Activated gamma-delta T cell treated with anti-CD3 and anti-CD28 coated beads, Interleukin-2, amount 50 U/mL, for 16 hours (primary cell): ENCODE data around the gene EBPL.

Experiments
- DNase-seq: peaks from one replicate; pipeline ENCODE4 v3.0.0-alpha.2; 2020; ENCODE audit warnings: low read depth

The EBPL gene

GRCh38 chr13:49676581-49677298, 14.5 kb downstream of the EBPL start:
- no peak for DNase-seq

- DNase-seq = no peak
Observed at GRCh38 chr13:49670828-49671227, 20.5 kb downstream of the EBPL start.

- no peak for DNase-seq
Observed at GRCh38 chr13:49669735-49670309, 21.5 kb downstream of the EBPL start.

- DNase-seq = no peak
Observed at GRCh38 chr13:49667773-49668172, 23.5 kb downstream of the EBPL start.

GRCh38 chr13:49664606-49665005, 26.7 kb downstream of the EBPL start:
- no peak for DNase-seq

- DNase-seq = no peak
Observed at GRCh38 chr13:49657241-49657641, 34.0 kb downstream of the EBPL start.

DNA sequence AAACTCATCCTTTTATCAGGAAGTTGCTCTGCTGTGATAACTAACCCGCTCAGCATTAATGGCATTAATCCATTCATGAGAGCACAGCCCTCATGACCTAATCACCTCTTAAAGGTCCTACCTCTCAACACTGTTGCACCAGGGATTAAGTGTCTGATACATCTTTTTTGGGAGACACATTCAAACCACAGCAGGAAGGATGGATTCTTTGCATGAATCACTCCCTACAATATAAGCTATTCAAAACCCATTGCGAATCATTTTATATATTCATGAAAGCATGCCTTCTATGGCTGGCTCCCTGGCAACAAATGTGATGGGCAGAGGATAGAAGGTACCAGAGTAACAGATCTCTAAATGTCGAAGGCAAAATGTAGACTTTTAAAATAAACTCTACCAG, 35.4 kb downstream of the EBPL start:
- DNase-seq = no peak

DNA sequence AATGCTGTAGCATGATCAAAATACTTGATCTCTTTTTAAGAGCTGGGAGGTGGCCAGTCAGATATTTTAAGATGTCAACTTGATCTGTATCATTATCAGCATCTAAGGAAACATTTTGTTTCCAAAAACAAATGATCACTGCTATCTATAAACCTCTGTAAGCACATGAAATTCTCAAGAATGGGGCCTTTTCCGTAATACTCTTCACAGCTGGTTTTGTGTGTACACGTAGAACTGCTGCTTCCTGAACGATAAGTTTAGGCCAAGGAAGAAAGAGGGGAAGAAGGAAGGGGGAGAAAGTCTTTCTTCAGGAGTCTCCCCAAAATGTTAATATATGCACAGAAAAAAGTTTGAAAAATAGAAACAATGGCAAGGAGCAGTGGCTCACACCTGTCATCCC, 37.3 kb downstream of the EBPL start:
- no peak for DNase-seq

GRCh38 chr13:49653478-49653877, 37.8 kb downstream of the EBPL start:
- DNase-seq = no peak

DNA sequence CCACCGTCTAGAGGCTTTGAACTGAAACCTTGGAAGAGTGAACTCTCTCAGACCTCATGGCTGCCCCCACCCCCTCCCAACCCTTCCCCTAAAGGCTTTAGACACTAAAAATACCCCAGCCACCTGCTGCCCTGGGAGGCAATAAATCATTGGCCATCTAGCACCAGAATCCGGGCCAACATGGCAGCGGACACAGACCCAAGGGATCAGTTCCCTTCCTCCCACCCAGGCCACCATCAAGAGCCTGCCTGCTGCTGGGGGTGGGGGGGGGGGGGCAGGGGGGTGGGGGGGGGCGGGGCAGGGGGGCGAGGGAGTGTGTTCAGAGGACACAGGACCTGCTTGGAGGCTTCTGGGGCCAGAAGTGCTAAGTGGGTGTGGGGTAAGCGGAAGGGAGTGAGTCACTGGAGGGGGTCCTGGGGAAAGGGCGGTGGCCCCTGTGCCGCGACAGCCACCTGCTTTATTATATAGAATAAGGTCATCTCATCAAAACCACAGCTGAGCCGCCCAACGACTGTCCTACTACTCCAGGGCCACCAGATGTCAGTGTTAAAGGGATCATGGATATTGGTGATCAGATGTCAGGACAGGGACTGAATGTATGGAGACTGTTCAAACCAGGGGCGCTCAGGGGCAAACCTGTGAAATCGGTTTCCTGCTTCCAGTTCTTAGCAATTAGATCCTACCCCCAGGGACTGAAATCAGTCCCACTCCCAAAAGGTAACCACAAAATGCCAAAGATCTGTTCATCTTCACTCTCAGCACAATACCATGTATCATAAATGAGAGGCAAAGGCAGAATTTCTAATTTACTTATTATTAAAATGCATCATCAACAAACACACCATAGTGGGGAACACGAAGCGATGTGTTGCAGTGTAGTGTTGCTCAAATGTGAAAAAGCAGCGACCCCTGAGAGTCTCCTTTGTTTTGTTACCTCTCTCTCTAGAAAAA, 38.7 kb downstream of the EBPL start:
- no peak for DNase-seq

- no peak for DNase-seq
Observed at GRCh38 chr13:49651570-49652354, 39.5 kb downstream of the EBPL start.

- no peak for DNase-seq
Observed at GRCh38 chr13:49649963-49650312, 41.3 kb downstream of the EBPL start.

- no peak for DNase-seq
Observed at GRCh38 chr13:49649244-49649962, 41.9 kb downstream of the EBPL start.

- no peak for DNase-seq
Observed at GRCh38 chr13:49646688-49647087, 44.6 kb downstream of the EBPL start.

DNA sequence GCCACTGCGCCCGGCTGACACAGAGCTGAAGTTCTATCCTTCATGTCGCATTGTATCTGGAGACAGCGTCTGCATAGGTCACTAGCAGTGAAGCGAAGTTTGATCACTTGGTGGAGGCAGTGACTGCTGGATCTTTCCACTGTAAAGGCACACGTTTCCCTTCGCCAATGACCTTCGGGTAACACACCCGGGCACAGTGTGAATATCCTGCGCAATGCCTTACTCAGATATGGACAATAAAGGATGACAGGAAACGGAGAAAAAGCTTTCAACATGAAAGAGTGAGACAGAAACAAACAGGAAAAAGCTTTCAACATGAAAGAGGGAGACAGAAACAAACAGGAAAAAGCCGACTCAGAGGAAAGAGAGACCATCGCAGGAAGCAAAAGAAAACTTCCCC, 45.8 kb downstream of the EBPL start:
- DNase-seq = no peak

- no peak for DNase-seq
Observed at GRCh38 chr13:49643035-49643646, 48.1 kb downstream of the EBPL start.

DNA sequence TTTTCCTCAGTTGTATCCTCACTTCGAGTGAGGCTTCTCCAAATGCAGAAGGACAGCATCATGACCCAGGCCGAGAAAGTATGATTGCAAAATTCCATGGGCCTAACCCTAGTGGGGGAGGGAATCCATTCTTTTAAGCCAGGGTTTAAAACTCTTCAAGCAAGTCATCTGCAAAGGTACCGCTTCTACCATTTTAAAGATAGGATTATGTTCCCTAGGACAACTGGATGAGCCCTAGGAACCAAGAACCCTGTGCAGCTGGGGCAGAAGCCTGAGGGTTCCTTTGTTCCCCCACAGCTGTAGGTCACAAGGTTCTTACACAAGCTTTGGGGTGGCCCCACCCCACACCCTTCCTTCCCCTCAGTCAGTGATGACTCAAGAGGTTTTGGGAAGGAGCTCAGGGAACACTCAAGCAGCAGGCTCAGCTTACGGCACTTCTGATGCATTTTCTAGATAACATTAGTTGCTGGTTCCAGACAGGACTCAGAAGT, 49.4 kb downstream of the EBPL start:
- DNase-seq = no peak

DNA sequence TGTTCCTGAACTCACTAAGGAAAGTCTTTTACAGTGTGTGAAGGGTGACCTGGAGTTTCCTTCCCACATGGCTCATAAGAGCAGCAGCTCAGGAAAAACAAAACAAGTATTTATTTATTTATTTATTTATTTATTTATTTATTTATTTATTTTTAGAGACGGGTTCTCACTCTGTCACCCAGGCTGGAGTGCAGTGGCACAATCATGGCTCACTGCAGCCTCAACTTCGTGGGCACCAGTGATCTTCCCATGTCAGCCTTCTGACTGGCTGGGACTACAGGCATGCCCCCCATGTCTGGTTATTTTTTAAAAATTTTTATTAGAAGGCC, 52.6 kb downstream of the EBPL start:
- no peak for DNase-seq

GRCh38 chr13:49638030-49638743, 53.1 kb downstream of the EBPL start:
- DNase-seq = no peak

- DNase-seq = no peak
Observed at GRCh38 chr13:49636705-49637104, 54.6 kb downstream of the EBPL start.
